Medulla oblongata (tissue), 1 donor: ENCODE data around the gene OSBP2.
"Not testable (repeated sequence)": the region's sequence is repeated elsewhere in the genome, so short reads cannot be mapped to it uniquely, and the experiment has no call there.

Source experiments
- DNase-seq: peaks from one replicate; pipeline ENCODE4 v3.0.0-alpha.2; 2015; ENCODE audit errors: extremely low spot score

The OSBP2 gene

DNA sequence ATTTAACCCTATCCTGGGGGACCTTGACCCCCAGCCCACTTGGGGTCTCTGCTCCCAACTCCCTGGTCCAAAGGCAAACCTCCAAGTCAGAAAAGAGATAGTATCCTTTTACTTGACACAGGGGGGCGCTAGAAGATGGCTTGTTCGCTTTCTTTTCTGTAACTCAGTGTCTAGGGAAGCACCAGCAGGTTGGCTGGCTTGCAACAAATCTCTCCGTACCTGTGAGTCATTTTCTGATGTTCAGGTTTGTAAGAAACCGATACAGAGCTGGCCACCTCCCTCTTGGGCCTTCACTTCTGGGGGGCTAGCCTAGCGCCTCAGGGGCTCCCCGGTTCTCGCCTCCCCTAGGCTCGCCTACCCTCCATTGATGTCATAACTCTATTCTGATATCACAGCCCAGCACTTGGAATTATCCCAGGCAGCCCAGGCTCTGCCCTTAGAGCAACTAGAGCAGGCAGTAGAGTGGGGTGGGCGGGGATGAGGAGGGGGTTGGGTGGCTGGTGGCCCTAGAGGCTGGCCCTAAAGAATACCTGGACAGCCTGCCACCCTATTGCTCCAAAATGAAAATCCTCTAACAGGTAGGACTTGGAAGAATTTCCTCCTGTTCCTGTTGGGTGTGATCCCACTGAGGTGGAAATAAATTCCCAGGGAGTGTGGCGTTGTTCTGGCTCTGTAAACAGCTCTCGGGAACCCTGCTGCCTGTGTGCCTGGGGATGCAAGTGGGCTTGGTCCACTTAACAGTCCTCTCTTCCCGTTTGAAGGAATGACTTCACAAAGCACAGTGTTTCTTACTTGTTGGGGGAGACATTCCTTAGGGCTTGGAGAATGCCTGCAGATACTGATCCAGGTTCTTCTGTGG is 69.4 kb downstream of the OSBP2 start:
- DNase-seq: peak; percentile 61

DNA sequence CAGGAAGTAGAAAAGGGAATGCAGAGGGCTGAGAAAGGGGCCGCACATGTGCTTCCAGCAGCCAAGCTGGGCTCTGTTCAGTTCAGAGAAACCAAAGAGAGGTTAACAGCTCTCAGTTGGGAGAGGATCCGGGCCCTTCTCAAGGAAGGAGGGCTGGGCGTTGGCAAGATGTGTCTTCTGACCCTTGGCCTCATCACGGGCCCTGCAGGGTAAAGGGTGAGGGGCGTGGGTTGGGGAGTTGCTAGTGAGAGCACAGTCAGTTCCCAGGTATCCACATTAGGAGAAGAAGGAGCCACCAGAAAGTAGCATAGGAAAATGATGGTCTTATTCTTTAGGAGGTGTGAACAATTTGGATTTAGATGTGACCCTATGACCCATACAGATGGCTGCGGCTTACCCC is 73.0 kb downstream of the OSBP2 start:
- DNase-seq: no peak

DNA sequence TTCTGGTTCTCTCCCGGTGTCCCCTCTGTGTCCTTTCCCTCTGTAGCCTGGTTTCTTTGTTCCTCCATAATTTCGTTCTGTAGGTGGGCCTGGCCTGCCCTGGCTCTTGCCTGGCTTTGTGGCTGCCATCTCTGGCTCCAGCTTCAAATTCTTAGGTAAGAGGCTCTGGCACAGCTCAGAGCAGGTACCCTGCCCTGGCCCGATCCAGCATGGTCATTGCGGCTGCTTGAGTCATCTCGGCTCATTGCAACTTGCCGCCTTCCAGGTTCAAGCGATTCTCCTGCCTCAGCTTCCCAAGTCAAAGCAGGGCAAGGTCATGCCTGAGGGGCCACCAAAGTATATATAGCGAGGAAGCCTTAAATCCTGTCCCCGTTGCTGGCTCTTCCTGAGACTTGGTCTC is 76.0 kb downstream of the OSBP2 start:
- no peak for DNase-seq

DNA sequence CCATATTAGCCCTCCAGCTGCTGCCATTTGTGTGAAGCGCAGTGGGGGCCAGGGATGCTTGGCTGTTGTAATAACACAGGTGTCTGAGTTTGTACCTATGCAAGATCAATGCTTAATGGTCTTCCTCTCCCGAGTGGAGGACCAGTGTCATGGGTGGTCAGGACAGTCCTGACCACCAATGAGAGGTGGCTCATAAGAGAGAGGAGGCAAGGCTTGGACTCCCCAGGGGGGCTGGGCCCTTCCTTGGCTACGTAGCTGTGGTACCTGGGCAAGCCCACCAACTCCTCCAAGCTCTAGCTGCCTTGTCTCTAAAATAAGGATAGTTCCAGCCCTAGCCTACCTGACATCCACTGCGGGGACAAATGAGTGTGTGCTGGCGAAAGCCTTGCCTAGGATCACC is 79.2 kb downstream of the OSBP2 start:
- no peak for DNase-seq

DNA sequence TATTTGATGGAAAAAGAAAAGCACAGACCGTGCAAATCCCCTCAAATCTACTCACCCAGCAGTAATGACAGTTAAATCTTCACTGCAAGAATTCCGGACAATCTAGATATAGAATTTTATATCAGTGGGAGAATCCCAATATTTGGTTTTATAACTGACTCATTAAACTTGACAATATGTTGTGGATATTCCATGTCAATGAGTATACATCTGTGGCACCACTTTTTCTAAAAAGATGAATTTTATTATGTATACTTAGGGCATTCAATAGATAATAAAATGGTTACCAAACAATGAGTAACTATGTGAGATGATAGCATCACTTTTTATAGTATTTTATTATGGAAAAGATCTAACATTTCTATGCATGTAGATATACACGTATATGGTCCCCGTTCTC is 79.9 kb downstream of the OSBP2 start:
- DNase-seq: no peak

DNA sequence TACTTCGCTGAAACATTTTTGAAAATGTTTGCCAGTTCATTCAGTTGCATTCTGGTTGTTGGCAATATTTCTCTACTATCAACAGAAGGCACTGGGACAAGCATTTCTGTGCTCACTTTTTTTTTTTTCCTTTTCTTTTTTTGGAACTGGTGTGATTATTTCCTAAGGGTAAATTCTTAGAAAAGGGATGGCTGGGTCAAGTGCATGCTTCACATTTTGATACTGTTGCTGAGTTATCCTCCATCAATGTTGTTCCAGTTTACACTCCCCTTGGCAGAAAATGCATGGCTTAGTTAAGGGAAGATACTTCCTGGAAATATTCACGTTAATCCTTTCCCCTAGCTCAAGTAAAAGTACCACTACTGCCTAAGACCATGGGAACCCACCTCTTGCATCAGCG is 81.8 kb downstream of the OSBP2 start:
- DNase-seq: no peak

DNA sequence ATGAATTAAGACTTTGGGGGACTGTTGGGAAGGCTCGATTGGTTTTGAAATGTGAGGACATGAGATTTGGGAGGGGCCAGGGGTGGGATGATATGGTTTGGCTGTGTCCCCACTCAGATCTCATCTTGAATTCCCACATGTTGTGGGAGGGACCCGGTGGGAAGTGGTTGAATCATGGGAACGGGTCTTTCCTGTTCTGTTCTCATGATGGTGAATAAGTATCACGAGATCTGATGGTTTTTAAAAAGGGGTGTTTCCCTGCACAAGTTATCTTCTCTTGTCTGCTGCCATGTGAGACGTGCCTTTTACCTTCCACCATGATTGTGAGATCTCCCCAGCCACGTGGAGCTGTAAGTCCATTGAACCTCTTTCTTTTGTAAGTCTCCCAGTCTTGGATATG is 82.5 kb downstream of the OSBP2 start:
- DNase-seq: not testable (repeated sequence)

DNA sequence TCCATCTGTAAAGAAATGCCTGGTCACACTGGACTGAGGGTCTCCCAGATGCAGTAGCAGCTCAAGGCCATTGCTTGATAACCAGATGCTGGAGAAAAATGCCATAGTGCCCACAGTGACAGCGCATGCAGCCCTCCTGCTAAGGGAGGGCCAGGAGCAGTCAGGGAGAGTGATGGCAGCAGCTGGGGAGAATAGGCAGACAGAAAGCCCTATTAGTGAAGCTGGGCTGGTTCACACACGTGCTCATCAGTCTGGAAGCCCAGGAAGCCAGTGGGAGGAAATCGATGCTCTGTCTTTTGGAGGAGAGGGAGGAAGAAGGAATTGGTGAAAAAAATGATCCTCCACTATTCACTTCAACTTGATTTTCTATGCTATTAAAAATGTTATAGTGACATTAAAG is 82.9 kb downstream of the OSBP2 start:
- no peak for DNase-seq

DNA sequence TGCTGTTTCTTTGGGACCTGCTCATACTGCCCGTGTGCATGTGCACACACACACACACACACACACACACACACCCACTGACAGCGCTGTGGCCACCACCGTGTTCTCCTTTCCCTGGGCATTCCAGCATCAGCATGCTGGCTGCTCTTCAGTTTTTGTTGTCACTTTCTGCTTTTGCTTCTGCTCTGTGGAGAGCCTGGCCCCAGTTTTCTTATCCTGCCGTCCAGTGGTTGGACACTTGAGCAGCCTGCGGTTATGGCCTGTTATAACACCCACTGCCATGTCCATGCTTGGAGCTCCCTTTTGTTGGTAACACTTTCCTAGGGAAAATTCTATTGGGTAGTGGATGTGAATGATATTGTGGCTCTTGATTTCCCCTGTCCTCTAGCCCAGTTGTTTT is 83.6 kb downstream of the OSBP2 start:
- DNase-seq: no peak

DNA sequence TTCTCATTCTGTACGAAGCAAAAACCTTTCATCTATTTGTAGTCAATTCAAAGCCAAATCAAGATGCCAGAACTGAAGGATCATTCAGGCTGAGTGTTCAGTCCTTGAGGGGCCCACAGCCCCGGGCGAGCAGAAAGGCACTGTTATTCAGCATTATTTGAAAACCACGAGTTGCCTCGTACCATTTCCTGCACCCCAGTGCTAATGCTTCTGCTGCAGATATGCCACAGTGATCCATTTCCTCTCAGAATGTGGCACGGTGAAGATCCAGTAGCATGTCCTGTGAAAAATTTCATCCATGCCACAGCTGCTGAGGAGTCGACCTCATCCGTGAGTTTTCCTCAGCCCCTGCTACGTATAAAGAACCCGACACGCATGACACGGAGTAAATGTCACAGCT is 85.4 kb downstream of the OSBP2 start:
- no peak for DNase-seq

DNA sequence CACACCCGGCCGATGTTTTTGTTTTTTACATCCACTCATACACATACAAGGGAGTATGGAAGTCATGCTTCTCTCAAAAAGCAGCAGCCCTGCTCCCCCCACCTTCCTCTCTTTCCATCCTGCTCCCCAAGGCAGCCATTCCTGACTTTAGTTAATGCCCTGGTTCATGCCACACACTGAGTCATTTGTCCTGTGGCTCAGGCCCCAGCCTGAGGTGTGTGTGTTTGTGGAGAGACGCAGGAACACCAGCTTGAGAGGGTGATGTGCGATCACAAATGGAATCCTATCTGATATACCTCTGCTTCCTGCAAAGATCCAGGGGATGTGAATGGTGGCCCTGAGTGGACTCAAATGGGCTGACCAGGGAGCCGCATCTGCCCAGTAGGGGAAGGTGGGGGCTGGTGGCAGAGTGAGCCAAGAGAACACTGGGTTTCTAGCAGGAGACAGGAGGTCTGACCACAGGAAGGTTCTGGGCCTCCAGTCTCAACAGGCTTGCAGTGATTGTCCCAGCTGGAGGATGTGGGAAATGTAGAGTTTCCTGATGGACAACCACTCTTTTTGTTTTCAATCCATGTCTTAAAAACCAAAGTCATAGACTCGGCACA is 86.7 kb downstream of the OSBP2 start:
- no peak for DNase-seq

DNA sequence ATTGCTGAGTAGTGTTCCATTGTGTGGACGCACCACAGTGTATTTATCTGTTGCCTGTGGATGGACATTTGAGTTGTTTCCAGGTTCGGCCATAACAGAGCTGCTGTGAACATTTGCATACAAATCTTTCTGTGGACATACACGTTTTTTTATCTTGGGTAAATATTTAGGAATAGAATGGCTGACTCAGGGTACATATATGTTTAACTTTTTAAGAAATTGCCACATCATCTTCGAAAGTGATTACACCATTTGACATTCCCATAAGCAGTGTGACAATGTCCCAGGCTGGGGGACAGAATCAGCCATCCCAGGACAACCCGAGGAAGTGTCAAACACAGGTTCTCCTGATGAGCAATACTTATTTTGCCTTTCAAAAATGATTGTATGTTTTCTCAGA is 87.9 kb downstream of the OSBP2 start:
- DNase-seq: no peak

DNA sequence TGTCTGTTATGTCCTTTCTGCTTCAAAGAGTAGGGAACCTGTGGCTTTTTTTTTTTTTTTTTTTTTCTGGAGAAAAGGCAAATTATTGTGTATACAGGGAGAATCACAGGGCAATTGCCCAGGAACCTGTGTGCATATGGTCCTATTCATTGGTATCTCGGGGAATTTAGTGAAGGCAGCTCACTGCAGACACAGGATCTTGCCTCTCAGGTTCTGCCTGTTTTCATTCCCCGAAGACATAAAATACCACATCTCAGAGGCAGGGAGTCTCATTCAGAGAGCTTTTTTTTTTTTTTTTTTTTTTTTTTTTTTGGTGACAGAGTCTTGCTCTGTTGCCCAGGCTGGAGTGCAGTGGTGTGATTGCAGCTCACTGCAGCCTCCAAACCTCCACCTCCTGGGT is 88.3 kb downstream of the OSBP2 start:
- DNase-seq: no peak

DNA sequence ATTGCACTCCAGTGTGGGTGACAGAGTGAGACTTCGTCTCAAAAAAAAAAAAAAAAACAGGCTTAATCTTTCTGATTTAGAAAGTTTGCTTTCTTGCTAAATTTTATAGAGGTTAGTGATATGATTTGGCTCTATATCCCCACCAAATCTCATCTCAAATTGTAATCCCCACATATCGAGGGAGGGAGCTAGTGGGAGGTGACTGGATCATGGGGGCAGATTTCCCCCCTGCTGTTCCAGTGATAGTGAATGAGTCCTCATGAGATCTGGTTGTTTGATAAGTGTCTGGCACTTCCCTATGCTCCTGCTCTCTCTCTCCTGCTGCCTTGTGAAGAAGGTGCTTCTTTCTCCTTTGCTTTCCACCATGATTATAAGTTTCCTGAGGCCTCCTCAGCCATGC is 90.9 kb downstream of the OSBP2 start:
- DNase-seq: no peak

DNA sequence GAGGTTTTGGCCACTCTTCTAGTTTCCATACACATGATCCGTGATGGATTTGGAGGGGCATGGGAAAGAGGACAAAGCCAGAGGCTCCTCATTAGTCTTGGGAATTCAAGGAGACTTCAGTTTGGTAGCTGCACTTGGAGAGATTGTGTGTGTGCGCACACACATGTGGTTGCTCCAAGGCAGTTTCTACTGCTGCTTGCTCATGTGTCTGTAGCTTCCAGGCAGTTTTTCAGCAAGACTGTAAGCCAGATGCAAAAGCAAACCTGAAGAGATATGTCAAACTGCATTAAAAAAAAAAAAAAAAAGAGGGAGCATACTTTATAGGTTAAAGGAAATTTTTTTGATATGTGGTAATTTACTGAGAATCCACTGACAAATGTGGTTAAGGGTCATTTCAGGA is 95.7 kb downstream of the OSBP2 start:
- DNase-seq: no peak

DNA sequence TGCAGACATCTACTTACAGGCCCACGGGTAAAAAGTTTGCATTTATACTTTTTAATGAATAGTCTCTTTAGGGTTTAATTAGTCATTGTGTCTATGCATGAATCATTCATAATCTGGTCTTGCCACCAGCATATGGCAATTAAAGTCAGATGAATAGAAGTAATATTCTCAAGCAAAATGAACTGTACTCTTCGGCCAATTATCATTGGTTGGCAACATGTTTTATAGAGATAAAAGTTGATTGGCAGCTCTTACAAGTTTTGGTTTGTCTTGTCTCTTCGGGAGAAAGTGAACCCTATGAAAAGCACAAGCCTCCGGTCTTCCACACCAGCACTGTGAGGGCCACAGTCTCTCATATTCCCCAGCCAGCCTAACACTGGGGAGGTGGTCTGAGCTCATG is 97.8 kb downstream of the OSBP2 start:
- DNase-seq: no peak

DNA sequence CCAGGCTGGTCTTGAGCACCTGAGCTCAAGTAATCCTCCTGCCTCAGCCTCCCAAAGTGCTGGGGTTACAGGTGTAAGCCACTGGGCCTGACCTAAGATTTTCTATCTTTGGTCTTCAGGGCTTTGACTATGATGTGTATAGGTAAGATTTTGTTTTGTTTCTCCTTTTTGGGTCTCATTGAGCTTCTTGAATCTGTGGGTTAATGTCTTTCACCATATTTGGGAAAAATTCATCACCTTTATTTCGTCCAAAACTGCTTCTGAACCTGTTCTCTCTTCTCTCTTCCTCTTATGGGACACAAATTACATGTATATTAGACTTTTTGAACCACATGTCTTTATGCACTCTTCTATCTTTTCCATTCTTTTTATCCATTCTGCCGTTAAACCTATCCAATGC is 100.4 kb downstream of the OSBP2 start:
- no peak for DNase-seq

DNA sequence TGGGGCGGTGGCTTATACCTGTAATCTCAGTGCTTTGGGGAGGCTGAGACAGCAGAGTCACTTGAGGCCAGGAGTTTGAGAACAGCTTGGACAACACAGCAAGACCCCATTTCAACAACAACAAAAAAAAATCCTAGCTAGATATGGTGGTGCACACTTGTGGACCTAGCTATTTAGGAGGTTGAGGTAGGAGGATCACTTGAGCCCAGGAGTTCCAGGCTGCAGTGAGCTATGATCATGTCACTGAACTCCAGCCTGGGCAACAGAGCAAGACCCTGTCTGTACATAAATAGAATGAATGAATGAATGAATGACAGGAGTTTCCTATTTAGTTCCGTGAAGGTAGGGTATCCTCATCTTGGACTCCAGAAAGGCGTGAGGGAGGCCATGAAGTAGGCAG is 107.0 kb downstream of the OSBP2 start:
- no peak for DNase-seq

DNA sequence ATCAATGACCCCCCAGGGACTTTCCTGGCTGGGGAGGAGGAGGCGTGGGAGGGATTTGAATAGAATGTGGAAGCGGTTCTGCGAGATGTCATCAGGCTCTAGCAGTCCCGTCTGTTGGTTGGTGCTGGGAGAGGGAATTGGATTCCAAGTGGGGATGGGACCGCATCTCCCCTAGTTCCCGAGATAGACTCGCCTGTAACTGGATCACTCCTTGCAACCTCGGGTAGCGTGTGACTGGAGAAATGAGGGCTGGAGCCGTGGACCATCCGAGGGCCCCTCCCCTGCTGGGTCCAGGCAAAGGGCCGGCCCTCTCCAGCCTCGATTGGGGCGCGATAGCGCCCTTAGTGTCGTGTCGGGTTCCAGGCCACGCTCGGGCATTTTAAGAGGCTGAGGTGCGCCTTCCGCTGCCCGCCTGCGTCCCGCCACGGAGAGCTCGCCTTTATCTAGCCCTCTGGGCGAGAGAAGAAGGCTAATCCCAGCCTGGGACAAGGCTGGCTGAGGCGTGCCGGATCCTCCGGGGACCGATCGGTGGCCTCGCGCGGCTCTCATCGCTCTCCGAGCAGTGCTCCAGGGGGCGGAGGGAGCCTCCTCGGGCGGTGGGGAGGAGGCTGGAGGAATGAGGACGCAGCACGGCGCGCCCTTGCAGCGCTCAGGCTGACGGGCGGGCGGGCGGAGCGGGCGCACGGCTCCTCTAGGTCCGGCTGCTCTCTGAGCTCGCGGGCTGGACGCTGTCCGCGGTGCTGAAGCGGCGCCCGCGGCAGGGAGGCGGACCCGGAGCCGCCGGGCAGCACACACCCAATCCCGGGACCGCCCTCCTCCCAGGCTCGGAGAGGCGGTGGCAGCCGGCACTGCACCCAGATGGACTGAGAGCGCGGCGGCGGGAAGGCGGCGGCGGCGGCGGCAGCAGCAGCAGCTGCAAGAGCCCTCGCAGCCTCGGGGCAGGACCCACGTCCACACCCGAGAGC is 107.8 kb downstream of the OSBP2 start:
- DNase-seq: peak; percentile 81

DNA sequence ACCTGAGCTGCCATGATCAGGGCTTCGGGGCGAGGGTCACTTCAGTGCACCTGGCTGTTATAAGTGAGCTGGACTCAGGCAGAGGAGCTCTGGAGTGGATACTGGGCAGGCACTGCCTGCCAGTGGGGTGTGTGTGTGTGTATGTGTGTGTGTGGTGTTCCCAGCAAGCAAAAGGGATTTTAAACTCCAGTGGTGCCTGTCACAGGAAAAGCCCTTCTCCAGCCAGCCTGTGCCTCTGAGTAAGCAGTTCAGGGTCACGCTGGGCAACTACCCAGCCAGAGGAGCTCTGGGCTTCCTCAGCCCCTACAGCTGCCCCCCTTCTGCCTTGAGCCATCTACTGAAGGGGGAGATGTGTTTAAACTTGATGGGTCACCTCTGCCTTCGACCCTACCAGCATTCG is 109.0 kb downstream of the OSBP2 start:
- DNase-seq: no peak

DNA sequence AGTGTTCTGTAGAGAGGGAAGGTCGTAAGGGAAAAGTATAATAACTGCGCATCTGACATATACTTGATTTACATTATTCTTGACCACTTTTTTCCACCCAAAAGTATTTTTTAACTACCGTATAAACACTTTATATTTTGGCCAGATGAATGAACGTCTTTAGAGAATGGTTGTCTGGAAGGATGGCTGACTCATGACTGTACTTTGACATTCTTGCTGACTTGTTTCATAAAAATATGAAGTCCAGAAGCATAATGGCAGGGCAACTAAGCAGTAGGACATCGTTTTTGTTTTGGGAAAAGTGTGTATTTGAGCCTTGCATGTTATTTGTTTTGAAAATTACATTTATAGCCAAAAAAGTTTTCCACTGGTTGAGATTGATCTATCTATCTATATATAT is 110.0 kb downstream of the OSBP2 start:
- DNase-seq: no peak

DNA sequence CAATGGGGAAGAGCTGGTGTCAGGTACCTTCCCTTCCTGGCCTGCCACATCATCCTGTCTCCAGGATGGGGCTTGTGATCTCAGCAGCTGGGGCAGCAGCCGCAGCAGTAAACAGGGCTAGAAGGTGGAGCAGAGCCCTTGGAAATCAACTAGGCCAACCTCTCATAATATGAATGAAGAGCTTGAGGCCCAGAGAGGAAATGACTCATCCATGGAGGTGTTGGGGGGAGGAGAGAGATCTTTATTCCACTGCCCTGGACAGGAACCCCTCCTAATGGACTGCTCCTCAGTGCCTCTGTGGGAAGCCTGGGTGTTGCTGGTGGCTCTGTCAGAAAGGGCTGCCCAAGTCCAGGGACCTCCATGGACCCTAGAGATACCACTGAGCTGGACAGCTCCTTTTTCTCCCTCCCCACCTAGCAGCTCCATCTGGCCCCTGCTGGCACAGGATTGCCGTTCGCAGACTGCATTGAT is 111.8 kb downstream of the OSBP2 start:
- DNase-seq: no peak
